Neural cell (in vitro differentiated cells): Measurements from ENCODE around the gene IPO11.

Experiments
- EP300 ChIP-seq: fragments of 450-650 bp; conservative IDR thresholded peaks from 2 replicates; pipeline ENCODE4 v1.6.1; 2014; ENCODE audit warnings: antibody characterized with exemption, mild to moderate bottlenecking, moderate library complexity; ENCODE audit not compliant: poor library complexity, severe bottlenecking
- EZH2 ChIP-seq: fragments of 200-600, 300-800 bp; shearing (Covaris generic), sonication (generic); IDR thresholded peaks from 2 replicates; pipeline ENCODE4 v1.6.1; 2014; ENCODE audit warnings: antibody characterized with exemption, low read length, borderline replicate concordance, mild to moderate bottlenecking; ENCODE audit not compliant: insufficient read depth, poor library complexity, severe bottlenecking
- POLR2AphosphoS5 ChIP-seq: IDR thresholded peaks from 2 replicates; pipeline ENCODE4 v1.6.1; 2012
- RAD21 ChIP-seq: fragments of 450-650 bp; conservative IDR thresholded peaks from 2 replicates; pipeline ENCODE4 v1.6.1; 2014; ENCODE audit warnings: antibody characterized with exemption, mild to moderate bottlenecking, moderate library complexity
- REST ChIP-seq: IDR thresholded peaks from 2 replicates; pipeline ENCODE4 v1.6.1; 2012; ENCODE audit warnings: borderline replicate concordance
- SMC3 ChIP-seq: fragments of 450-650 bp; conservative IDR thresholded peaks from 2 replicates; pipeline ENCODE4 v1.6.1; 2014; ENCODE audit warnings: antibody characterized with exemption, mild to moderate bottlenecking, moderate library complexity; ENCODE audit not compliant: poor library complexity
- TAF1 ChIP-seq: IDR thresholded peaks from 2 replicates; pipeline ENCODE4 v1.6.1; 2012; ENCODE audit warnings: low read depth
- TF ChIP-seq, protein P1 (sequence below): fragments of 450-650 bp; IDR thresholded peaks from 2 replicates; pipeline ENCODE4 v1.5.1; 2014; ENCODE audit warnings: antibody characterized with exemption, mild to moderate bottlenecking, moderate library complexity; ENCODE audit not compliant: poor library complexity, severe bottlenecking

- TF ChIP-seq, protein P1, sequence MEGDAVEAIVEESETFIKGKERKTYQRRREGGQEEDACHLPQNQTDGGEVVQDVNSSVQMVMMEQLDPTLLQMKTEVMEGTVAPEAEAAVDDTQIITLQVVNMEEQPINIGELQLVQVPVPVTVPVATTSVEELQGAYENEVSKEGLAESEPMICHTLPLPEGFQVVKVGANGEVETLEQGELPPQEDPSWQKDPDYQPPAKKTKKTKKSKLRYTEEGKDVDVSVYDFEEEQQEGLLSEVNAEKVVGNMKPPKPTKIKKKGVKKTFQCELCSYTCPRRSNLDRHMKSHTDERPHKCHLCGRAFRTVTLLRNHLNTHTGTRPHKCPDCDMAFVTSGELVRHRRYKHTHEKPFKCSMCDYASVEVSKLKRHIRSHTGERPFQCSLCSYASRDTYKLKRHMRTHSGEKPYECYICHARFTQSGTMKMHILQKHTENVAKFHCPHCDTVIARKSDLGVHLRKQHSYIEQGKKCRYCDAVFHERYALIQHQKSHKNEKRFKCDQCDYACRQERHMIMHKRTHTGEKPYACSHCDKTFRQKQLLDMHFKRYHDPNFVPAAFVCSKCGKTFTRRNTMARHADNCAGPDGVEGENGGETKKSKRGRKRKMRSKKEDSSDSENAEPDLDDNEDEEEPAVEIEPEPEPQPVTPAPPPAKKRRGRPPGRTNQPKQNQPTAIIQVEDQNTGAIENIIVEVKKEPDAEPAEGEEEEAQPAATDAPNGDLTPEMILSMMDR = no peak
- TF ChIP-seq EZH2 (no peak), POLR2AphosphoS5 (no peak), RAD21 (no peak), REST (no peak), EP300 (no peak), TAF1 (no peak), SMC3 (no peak)
These were observed 162.0 kb downstream of the IPO11 start for GRCh38 chr5:62574599-62574998.
